ENCODE measurements around the gene C19orf85.

DNA sequence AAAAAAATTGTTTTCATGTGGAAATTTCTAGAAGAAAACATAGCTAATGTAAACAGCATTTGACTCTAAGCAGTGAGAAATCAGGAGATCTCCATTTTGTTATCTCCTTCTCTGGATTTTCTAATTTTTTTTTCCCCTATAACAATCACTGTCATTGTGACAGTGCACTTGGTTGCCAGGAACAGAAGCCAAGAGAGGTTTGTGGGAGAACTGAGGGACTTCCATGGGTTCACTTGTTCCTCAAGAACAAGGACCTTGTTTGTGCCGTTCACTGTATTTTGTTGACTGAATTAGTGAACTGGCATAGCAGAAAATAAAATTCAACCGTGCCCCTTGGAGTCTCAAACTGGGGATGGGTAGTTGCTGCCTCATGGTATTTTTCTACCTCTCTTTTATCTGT lies 38.5 kb downstream of the C19orf85 start:
- TF ChIP-seq, protein P1, sequence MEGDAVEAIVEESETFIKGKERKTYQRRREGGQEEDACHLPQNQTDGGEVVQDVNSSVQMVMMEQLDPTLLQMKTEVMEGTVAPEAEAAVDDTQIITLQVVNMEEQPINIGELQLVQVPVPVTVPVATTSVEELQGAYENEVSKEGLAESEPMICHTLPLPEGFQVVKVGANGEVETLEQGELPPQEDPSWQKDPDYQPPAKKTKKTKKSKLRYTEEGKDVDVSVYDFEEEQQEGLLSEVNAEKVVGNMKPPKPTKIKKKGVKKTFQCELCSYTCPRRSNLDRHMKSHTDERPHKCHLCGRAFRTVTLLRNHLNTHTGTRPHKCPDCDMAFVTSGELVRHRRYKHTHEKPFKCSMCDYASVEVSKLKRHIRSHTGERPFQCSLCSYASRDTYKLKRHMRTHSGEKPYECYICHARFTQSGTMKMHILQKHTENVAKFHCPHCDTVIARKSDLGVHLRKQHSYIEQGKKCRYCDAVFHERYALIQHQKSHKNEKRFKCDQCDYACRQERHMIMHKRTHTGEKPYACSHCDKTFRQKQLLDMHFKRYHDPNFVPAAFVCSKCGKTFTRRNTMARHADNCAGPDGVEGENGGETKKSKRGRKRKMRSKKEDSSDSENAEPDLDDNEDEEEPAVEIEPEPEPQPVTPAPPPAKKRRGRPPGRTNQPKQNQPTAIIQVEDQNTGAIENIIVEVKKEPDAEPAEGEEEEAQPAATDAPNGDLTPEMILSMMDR (IDR thresholded peaks at IDR 0.05): no peak
- no peak for TF ChIP-seq POLR2A (IDR thresholded peaks at IDR 0.05)

Data from Peyer's patch (tissue), 4 donors.